Stimulated activated CD4-positive, alpha-beta T cell treated with anti-CD3 and anti-CD28 coated beads, Interleukin-1b, Interleukin-23, amount 100 ng/mL, for 48 hours (primary cell): Measurements from ENCODE around the gene DDX60.
A peak's percentile ranks its signal among the peaks of the same experiment; 100 is the strongest.
"Not testable (repeated sequence)": the region's sequence is repeated elsewhere in the genome, so short reads cannot be mapped to it uniquely, and the experiment has no call there.

Experiments used
- DNase-seq: peaks from one replicate; pipeline ENCODE4 v3.0.0-alpha.2; 2020

DDX60 gene

DNA sequence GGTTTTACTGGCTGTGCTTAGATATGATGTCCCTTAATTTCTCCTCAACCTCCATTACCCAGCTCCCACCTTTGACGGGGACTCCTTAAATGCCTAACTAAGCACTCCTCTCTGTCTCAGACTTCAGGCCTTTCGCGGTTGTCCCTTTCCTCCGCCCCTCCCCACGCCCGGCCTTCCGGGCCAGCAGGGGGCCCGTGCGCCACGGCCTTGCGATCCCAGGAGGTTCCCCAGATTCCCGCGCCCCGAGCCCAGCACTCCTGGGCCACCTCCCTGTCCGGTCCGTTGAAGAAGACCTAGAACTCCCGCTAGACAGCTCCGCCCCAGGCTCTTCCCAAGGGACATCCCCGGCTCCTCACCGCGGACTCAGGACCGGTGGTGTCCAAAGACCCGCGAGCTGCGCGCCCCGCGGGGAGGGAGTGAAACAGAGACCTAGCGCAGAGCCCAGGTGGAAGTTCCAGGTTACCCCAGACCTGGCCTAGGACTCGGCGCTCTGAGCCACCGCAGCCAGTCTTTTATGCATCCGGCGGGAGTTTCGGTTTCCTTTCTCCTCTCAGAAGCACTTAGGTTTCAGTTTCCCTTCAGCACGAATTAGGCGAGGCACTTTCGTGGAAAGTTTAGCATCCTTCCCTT, at the start of gene DDX60:
TSS of gene DDX60 (minus strand) at position 487 of the 630 bp plus-strand sequence. CDS start 7,493 bp downstream, outside the sequence.
- peak; percentile 82 for DNase-seq

DNA sequence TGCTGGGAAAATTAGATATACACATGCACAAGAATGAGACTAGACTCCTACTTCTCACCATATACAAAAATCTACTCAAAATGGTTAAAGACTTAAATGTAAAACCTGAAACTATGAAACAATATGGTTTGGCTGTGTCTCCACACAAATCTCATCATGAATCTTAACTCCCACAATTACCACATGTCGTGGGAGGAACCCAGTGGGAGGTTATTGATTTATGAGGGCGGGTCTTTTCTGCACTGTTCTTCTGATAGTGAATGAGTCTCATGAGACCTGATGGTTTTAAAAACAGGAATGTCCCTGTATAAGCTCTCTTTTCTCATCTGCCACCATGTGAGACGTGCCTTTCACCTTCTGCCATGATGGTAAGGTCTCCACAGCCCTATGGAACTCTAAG, 48.5 kb upstream of the DDX60 start:
- DNase-seq, result no peak

GRCh38 chr4:168362025-168362401, 43.5 kb upstream of the DDX60 start:
- DNase-seq, result no peak

DNA sequence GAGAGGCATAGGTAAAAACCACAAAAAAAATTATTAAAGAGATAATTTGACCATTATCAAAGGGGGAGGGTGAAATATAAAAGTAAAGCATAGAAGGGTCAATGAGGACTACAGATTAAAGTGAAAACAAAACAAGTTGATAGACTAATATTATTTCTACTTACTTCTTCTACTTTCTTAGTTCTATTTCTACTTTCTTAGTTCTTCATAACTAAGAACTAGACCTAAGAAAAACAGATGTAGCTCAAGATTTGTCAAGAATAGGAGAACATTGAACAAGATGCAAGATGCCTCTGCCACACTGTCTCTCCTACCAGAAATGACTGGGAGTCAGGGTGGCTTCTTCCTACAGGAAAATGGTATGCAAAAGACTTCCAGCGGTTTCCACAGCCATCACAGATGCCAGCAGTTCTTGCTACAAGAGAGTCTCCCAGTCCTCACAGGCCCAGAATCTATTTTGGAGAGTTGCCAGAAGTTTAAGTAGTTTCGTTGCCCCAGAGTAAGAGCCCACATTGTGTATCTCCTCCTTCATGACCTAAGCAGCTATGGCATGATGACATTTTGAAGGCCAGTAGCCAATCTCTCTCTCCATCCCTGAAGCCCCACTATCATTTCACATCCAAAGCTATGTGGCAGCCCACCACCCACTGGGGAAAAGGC, 42.9 kb upstream of the DDX60 start:
- DNase-seq, result no peak

DNA sequence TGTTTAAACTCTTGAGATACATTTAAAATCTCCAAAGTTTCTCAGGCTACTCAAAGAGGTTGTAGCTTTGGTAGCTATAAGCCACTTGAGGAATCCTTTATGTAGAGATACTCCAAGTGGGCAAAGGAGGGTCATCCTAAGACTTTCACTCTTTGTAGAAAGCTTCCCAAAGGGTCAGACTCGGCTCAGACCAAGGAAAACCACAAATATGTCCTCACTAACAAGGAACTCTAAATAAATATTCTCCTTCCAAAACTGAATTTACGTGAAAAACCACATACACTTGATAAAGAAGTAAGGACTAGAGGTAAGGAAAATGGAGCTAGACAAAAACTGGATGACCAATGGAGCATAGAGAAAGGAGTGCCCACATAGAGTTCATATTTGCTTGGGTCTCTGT, 41.7 kb upstream of the DDX60 start:
- DNase-seq, result no peak

GRCh38 chr4:168357941-168358340, 39.4 kb upstream of the DDX60 start:
- DNase-seq, result no peak

DNA sequence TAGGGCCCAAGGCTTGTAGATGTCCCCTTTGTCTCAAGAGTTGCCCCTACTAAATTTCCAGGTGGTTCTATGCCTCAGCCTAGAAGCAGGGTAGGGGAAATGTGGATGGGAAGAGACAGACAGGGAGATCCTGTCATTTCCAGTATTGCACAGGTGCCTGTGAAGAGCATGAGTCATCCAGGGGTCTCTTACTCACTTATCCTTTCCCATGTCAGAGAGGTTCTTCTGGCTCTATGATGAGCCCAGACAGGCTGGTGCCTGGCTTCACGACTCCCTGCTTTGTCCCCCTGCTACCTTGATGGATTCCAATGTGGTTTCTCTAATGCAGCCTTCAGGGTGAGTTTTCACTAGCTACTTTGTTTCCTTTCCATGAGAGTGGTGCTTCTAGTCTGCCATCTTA, 35.2 kb upstream of the DDX60 start:
- DNase-seq, result no peak

DNA sequence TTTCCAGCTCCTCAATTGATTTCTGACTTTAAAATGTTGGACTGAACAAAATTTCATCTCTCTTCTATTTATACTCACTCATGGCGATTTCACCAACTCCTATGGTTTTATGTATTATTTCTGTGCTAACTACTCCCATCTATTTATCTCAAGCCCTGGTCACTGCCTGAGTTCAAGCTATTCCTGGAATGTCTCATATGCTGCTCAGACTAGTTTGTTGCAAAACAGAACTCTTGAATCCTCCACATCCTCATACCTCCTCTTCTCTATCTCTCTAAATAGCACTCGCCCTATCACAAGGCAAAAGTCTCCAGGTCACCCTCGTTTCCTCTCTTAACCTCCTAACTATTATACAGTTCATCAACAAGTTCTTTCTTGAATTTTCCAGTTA, 19.0 kb upstream of the DDX60 start:
- no peak for DNase-seq

DNA sequence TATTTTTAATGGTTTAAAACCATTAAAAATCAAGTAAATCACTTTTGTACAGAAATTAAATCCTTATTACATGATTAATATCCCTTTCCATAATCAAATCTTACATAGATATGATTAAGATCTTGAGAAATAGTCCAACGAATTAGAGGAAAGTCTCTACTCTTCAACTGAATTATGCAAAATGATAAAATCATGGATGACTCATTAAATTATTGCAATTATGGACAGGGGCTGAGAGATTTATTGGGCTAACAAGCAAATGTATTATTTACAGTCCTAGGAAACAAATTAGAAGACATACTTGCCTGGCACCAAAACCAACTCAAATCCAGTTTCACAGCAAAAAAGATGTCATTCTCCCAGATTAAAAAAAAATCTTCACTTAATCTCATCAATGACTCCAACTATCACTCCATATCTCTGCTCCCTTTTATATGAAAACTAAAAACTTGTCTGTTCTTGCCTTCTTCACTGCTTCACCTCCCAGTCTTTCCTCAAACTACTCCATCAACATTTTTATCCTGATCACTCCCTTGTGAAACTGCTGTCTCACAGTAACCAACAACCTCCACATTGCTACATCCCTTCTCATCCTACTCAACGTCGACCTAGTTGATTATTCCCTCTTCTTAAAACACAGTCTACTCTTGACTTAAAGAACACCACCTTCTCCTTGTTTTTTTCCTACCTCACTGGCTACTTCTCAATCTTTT, 18.4 kb upstream of the DDX60 start:
- DNase-seq, result no peak

DNA sequence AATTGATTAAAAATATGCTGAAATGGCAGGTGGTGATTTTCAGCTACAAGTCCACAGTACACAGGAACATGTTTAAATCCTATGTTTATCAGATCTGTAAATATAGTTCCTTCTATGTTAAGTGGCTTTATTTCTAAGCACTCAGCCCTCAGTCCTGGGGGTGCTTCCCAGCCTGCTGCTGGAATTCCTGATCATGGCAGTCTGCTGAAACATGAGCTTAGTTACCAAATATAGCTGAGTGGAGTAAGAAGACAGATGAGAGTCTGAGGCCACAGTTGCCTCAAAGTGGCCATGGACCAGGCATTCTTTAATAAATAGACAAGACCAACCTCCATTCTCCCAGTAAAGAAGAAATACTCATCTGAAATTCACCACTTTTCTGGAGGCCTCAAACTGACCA, 17.1 kb upstream of the DDX60 start:
- DNase-seq, result no peak

DNA sequence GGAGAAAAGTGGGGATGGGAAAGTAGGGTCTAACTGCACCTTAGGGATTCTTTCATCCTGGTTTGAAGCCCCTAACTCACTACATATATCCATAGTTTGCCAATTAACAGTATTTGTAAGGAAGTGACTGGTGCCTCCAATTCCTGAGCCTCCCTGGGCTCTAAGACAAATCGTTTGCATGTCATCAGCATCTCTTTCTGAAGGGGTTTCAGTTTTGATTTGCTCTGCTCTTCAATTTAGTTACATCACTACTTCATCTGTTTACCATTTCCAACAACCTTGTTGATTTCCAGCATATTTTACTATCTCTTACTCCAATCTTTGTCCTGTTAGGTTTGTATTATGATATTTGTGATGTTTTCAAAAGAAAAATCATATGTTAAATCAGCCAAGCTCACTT, 15.5 kb upstream of the DDX60 start:
- DNase-seq, result no peak

DNA sequence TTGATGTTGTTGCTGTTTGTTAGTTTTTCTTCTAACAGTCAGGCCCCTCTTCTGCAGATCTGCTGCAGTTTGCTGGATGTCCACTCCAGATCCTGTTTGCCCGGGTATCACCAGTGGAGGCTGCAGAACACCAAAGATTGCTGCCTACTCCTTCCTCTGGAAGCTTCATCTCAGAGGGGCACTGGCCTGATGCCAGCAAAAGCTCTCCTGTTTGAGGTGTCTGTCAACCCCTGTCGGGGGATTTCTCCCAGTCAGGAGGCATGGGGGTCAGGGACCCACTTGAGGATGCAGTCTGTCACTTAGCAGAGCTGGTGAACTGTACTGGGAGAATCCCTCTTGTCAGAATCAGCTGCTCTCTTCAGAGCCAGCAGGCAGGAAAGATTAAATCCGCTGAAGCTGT, 12.0 kb upstream of the DDX60 start:
- DNase-seq, result not testable (repeated sequence)

DNA sequence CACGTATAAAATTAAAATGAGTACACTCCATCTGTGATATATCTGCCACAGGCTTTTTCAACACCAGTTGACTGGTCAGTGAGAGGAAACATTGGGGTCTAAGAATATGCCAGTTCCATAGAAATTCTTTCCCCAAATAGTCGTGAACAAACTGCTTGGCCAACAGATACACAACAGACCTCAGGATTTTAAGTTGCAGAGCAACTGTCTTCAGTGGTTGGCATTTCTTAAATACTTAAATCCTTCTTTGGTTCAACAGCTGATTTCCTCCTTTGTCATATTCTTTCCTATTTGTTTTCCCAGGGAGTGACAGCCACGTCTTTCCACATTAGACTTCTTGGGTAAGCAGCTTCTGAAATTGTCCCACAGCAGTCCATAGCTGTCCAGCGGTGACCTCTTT, 7.0 kb upstream of the DDX60 start:
- DNase-seq, result no peak

- no peak for DNase-seq
Measured at GRCh38 chr4:168321006-168321405, 2.5 kb upstream of the DDX60 start.

DNA sequence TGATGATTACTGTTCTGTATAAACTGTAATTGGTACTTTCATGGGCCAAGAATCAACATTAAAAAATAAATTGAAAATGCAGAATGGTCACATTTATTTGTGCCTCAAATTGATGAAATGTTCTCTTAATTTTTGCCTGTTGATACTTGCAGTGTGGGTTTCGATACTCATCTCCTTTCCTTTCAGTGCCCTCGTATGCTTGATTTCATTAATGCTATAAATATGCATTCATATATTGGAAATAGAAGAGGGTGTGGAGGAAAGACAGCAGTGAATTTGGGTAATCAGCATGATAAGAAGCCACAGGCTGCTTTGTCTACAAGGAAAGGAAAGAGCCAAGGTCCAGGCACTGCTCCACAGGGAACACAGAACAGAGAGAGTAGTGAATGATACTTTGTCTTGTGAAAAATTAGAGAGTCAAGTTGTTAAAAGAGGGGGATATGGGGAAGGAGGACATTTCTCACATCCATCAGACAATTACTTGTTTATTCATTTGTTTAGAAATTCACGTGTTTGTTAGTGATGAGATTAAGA, 1.0 kb upstream of the DDX60 start:
- DNase-seq, result no peak

GRCh38 chr4:168317621-168318020, 931 bp downstream of the DDX60 start:
- DNase-seq, result no peak

GRCh38 chr4:168309781-168310180, 8.8 kb downstream of the DDX60 start:
- no peak for DNase-seq

GRCh38 chr4:168308912-168309311, 9.6 kb downstream of the DDX60 start:
- no peak for DNase-seq

DNA sequence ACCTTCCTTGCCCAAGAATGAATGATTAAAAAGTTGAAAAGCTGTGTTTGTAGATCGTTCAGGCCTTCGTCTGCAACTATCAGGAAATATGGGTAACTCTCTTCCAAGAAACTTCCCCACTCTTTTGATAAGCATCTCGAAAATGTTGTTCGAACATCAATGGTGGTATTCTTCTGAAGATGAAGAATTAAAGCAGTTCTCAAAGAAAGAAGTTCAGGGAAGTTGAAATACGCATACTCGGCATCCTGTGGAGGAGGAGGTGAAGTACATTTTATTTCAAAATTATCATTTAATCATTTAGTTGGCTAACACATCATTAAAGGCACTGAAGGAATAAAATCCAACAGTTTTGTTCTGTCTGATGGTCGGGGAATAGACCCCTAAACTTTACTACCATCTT, 12.1 kb downstream of the DDX60 start:
- no peak for DNase-seq

DNA sequence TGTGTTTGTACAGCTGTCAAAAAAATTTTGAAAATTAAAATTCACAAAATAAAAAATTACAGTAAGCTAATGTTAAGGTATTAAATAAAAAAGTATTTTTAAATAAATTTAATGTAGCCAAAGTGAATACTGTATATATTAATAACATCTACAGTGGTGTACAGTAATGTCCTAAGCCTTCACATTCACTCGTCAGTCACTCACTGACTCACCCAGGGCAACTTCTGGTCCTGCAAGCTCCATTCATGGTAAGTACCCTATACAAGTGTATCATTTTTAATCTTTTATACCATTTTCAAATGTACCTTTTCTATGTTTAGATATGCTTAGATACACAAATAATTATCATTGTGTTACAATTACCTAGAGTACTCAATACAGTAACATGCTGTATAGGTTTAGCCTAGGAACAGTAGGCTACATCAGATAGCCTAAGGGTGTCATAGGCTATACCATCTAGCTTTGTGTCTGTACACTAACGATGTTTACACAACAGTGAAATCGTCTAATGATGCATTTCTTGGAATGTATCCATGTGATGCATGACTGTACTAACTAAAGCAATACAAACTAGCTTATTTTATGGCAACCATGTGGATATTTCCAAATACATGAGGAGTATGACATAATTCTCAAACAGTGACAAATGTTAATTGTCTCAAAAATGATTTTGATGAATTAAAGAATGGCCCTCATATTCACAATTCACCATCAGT, 13.7 kb downstream of the DDX60 start:
- DNase-seq, result no peak

- DNase-seq, result not testable (repeated sequence)
Measured at GRCh38 chr4:168303430-168303829, 15.1 kb downstream of the DDX60 start.

- DNase-seq, result no peak
Measured at GRCh38 chr4:168293386-168293975, 25.1 kb downstream of the DDX60 start.

GRCh38 chr4:168291242-168291641, 27.3 kb downstream of the DDX60 start:
- no peak for DNase-seq
